Fibroblast of lung (primary cell): ENCODE data around the gene CCNK. TPM values are rescaled to one million over a fixed set of nuclear protein-coding genes. Genes with fewer than 3 reads are reported as not detected.
A peak's percentile ranks its signal among the peaks of the same experiment; 100 is the strongest.

Experiments
- DNase-seq, 2 donors: peaks; one replicate each; pipeline versions ENCODE4 v3.0.0 to v3.0.0-alpha.2; 2010; ENCODE audit warnings: low read depth in 2 of 2
- H2AFZ ChIP-seq: 2 replicates; pipeline ENCODE4 v1.5.1; 2012; ENCODE audit warnings: low read length, control low read depth, inconsistent platforms
- H3K27ac ChIP-seq: 2 replicates; pipeline ENCODE4 v1.5.1; 2011; ENCODE audit warnings: low read length, control low read depth; ENCODE audit not compliant: insufficient read depth
- H3K27me3 ChIP-seq: 2 replicates; pipeline ENCODE4 v1.5.1; 2011; ENCODE audit warnings: mild to moderate bottlenecking, low read length; ENCODE audit not compliant: control insufficient read depth, insufficient read depth
- H3K36me3 ChIP-seq: 2 replicates; pipeline ENCODE4 v1.5.1; 2011; ENCODE audit warnings: low read length; ENCODE audit not compliant: control insufficient read depth, insufficient read depth
- H3K4me1 ChIP-seq: 2 replicates; pipeline ENCODE4 v1.5.1; 2011; ENCODE audit warnings: low read length; ENCODE audit not compliant: control insufficient read depth, insufficient read depth; ENCODE audit errors: extremely low read depth
- H3K4me2 ChIP-seq: 2 replicates; pipeline ENCODE4 v1.5.1; 2011; ENCODE audit warnings: low read length, control low read depth; ENCODE audit not compliant: insufficient read depth; ENCODE audit errors: extremely low read depth
- H3K4me3 ChIP-seq, 4 experiments: fragments of 200-600 bp in 1 of 4; sonication (generic) in 1 of 4; replicated peaks in 1 of 4; 2 replicates each; pipeline ENCODE4 v1.5.1; 2011 to 2016; ENCODE audit warnings: low read length in 4 of 4, low read depth in 3 of 4, mild to moderate bottlenecking in 3 of 4, control low read depth in 2 of 4, inconsistent platforms in 1 of 4, mixed read lengths in 1 of 4; ENCODE audit not compliant: insufficient read depth in 1 of 4; ENCODE audit errors: control extremely low read depth in 1 of 4
- H3K79me2 ChIP-seq: 2 replicates; pipeline ENCODE4 v1.5.1; 2012; ENCODE audit warnings: mild to moderate bottlenecking, low read length, inconsistent platforms; ENCODE audit not compliant: control insufficient read depth, insufficient read depth
- H3K9ac ChIP-seq: 2 replicates; pipeline ENCODE4 v1.5.1; 2011; ENCODE audit warnings: mild to moderate bottlenecking, low read length, control low read depth; ENCODE audit not compliant: insufficient read depth
- H3K9me3 ChIP-seq: 2 replicates; pipeline ENCODE4 v1.5.1; 2012; ENCODE audit warnings: low read depth, low read length; ENCODE audit not compliant: control insufficient read depth, insufficient read depth
- H4K20me1 ChIP-seq: 2 replicates; pipeline ENCODE4 v1.5.1; 2011; ENCODE audit warnings: low read length; ENCODE audit not compliant: control insufficient read depth, insufficient read depth; ENCODE audit errors: extremely low read depth
- EZH2 ChIP-seq: IDR thresholded peaks from 2 replicates; pipeline ENCODE4 v1.5.1; 2012; ENCODE audit warnings: low read length, control low read depth, mild to moderate bottlenecking; ENCODE audit errors: missing control alignments
- polyA plus RNA-seq, 2 donors: library from polyadenylated mRNA; depleted of rRNA in 1 of 2; stranded (reverse) in 1 of 2; unstranded in 1 of 2; fragments of >200 nt; gene quantifications; 2 replicates each; pipeline ENCODE4 v1.2.1, GENCODE V29; 2011 to 2012; ENCODE audit warnings: missing spikeins in 1 of 2
- total RNA-seq: library from RNA; depleted of rRNA; stranded (reverse); fragments of >200 nt; gene quantifications from 2 replicates; pipeline ENCODE4 v1.2.1, GENCODE V29; 2014
- TF ChIP-seq, protein P1 (sequence below), 2 donors: IDR thresholded peaks in 1 of 2; conservative IDR thresholded peaks in 1 of 2; 1 replicate in 1 of 2; 2 replicates in 1 of 2; pipeline ENCODE4 v1.5.1; 2011 to 2012; ENCODE audit warnings: low read length in 2 of 2, control low read depth in 1 of 2, inconsistent platforms in 1 of 2, low read depth in 1 of 2, mild to moderate bottlenecking in 1 of 2

The CCNK gene
- total and polyA plus RNA-seq, 2 donors (not counting 1 experiment from before 2014, with no cell fraction given), result 7.3 to 51.0 TPM

- DNase-seq, result peak; percentile 25 to 38
- Histone ChIP-seq H3K79me2 (no peaks in the 10 kb centered on the region), H3K27me3 (no peaks in the 10 kb centered on the region), H3K4me2 (no peak overlapping the region), H3K27ac (no peak overlapping the region), H3K4me3 (no peak overlapping the region), H2AFZ (no peak overlapping the region), H3K9ac (no peak overlapping the region), H3K36me3 (peaks cover 6% of the 10 kb centered on the region), H4K20me1 (no peaks in the 10 kb centered on the region), H3K9me3 (no peaks in the 10 kb centered on the region), H3K4me1 (peaks cover 12% of the 10 kb centered on the region)
- TF ChIP-seq, protein P1, sequence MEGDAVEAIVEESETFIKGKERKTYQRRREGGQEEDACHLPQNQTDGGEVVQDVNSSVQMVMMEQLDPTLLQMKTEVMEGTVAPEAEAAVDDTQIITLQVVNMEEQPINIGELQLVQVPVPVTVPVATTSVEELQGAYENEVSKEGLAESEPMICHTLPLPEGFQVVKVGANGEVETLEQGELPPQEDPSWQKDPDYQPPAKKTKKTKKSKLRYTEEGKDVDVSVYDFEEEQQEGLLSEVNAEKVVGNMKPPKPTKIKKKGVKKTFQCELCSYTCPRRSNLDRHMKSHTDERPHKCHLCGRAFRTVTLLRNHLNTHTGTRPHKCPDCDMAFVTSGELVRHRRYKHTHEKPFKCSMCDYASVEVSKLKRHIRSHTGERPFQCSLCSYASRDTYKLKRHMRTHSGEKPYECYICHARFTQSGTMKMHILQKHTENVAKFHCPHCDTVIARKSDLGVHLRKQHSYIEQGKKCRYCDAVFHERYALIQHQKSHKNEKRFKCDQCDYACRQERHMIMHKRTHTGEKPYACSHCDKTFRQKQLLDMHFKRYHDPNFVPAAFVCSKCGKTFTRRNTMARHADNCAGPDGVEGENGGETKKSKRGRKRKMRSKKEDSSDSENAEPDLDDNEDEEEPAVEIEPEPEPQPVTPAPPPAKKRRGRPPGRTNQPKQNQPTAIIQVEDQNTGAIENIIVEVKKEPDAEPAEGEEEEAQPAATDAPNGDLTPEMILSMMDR (conservative IDR thresholded peaks at IDR 0.05 in 1 of 2, IDR thresholded peaks at IDR 0.05 in 1 of 2; ENCODE audit: low read depth in 1 of 2, low read length in 2 of 2), result peak; percentile 85 to 88
- TF ChIP-seq EZH2, result no peak
Observed at GRCh38 chr14:99518441-99519346, 37.5 kb downstream of the CCNK start.

DNA sequence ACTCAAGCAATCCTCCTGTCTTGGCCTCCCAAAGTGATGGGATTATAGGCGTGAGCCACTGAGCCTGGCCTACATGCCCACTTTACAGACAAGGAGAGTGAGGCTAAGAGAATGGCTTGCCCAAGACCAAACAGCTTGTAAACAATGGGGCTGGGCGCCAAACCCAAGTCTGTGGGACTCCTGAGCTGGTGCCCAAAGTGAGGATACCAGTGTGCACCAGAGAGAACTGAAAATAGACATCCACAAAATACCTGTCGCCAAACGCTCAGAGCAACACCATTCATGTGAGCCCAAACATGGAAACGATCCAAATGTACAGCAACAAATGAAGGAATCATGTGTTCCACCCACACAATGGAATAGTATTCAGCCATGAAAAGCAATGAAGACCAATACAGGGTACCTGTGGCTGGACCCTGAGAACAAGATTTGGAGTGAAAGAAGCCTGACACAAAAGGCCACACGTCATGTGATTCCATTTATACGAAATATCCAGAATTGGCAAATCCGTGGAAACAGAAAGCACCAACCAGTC, 38.2 kb downstream of the CCNK start:
- H3K4me2 ChIP-seq, result no peak overlapping the region
- no peak for DNase-seq
- H2AFZ ChIP-seq, result no peak overlapping the region
- no peak overlapping the region for H3K4me3 ChIP-seq
- no peaks in the 10 kb centered on the region for H3K79me2 ChIP-seq
- peaks cover 2% of the 10 kb centered on the region for H3K36me3 ChIP-seq
- H3K27ac ChIP-seq, result no peak overlapping the region
- H4K20me1 ChIP-seq, result no peaks in the 10 kb centered on the region
- no peak for TF ChIP-seq EZH2
- TF ChIP-seq, protein P1 (conservative IDR thresholded peaks at IDR 0.05 in 1 of 2, IDR thresholded peaks at IDR 0.05 in 1 of 2; ENCODE audit: low read depth in 1 of 2, low read length in 2 of 2), result no peak
- no peak overlapping the region for H3K9ac ChIP-seq
- H3K4me1 ChIP-seq, result peaks cover 12% of the 10 kb centered on the region
- no peaks in the 10 kb centered on the region for H3K27me3 ChIP-seq
- no peaks in the 10 kb centered on the region for H3K9me3 ChIP-seq

- H3K4me1 ChIP-seq, result peaks cover 12% of the 10 kb centered on the region
- no peak overlapping the region for H3K4me2 ChIP-seq
- H4K20me1 ChIP-seq, result no peaks in the 10 kb centered on the region
- no peaks in the 10 kb centered on the region for H3K79me2 ChIP-seq
- no peak for TF ChIP-seq EZH2
- TF ChIP-seq, protein P1 (conservative IDR thresholded peaks at IDR 0.05 in 1 of 2, IDR thresholded peaks at IDR 0.05 in 1 of 2; ENCODE audit: low read depth in 1 of 2, low read length in 2 of 2), result no peak
- H3K27me3 ChIP-seq, result no peaks in the 10 kb centered on the region
- H3K4me3 ChIP-seq, result no peak overlapping the region
- DNase-seq, result no peak
- H3K9ac ChIP-seq, result no peak overlapping the region
- no peak overlapping the region for H3K27ac ChIP-seq
- no peak overlapping the region for H2AFZ ChIP-seq
- no peaks in the 10 kb centered on the region for H3K36me3 ChIP-seq
- H3K9me3 ChIP-seq, result no peaks in the 10 kb centered on the region
Observed at GRCh38 chr14:99519931-99520421, 38.8 kb downstream of the CCNK start.
